CD4-positive, alpha-beta T cell (primary cell): ENCODE results near the gene BARHL2. TPM values are rescaled to one million over a fixed set of nuclear protein-coding genes. Genes with fewer than 3 reads are reported as not detected.

Experiments
- ATAC-seq: fragments of 200-7000 bp; cut with Tn5 transposase; one replicate; pipeline ENCODE4 v1.10.0; 2022; ENCODE audit warnings: mild to moderate bottlenecking; ENCODE audit not compliant: poor library complexity
- CTCF ChIA-PET: fragments of 350-600 bp; sonication (Branson Sonifier 250); formaldehyde crosslinking; loops from one replicate; lab custom pipeline; 2021; ENCODE audit warnings: antibody characterized with exemption, inconsistent platforms; lab: Charles Lee
- POLR2A ChIA-PET: fragments of 350-600 bp; sonication (Branson Sonifier 250); formaldehyde crosslinking; loops from one replicate; lab custom pipeline; 2021; ENCODE audit warnings: antibody characterized with exemption, inconsistent platforms; lab: Charles Lee
- DNase-seq, 14 experiments: peaks; one replicate each; pipeline ENCODE4 v3.0.0-alpha.2; 2013 to 2020; ENCODE audit warnings: mixed read lengths in 2 of 14
- H3K27ac ChIP-seq, 2 donors: one replicate each; pipeline versions ENCODE4 v1.5.1 to v1.7.0; 2013; ENCODE audit warnings: low read length in 2 of 2, low read depth in 1 of 2, mild to moderate bottlenecking in 1 of 2
- H3K27me3 ChIP-seq, 2 experiments: 1 replicate in 1 of 2; 2 replicates in 1 of 2; pipeline versions ENCODE4 v1.6.1 to v1.7.0; 2013; ENCODE audit warnings: low read length in 2 of 2, control low read depth in 1 of 2, mild to moderate bottlenecking in 1 of 2, moderate library complexity in 1 of 2; ENCODE audit not compliant: insufficient read depth in 2 of 2, control insufficient read depth in 1 of 2
- H3K36me3 ChIP-seq: one replicate; pipeline ENCODE4 v1.6.1; 2013; ENCODE audit warnings: low read length, control low read depth; ENCODE audit not compliant: insufficient read depth
- H3K4me1 ChIP-seq: one replicate; pipeline ENCODE4 v1.6.1; 2013; ENCODE audit warnings: low read length, control low read depth; ENCODE audit not compliant: insufficient read depth
- H3K4me3 ChIP-seq: one replicate; pipeline ENCODE4 v1.5.1; 2013; ENCODE audit warnings: mild to moderate bottlenecking, low read length, moderate library complexity
- H3K9me3 ChIP-seq, 2 experiments: 1 replicate in 1 of 2; 2 replicates in 1 of 2; pipeline versions ENCODE4 v1.6.1 to v1.7.0; 2013; ENCODE audit warnings: low read length in 2 of 2, mild to moderate bottlenecking in 2 of 2, control low read depth in 1 of 2, moderate library complexity in 1 of 2; ENCODE audit not compliant: control insufficient read depth in 1 of 2, insufficient read depth in 1 of 2
- H3K27ac Mint-ChIP-seq: one replicate; pipeline ENCODE4 v1.8.0; 2020; ENCODE audit warnings: mixed read lengths
- H3K27me3 Mint-ChIP-seq: one replicate; pipeline ENCODE4 v1.8.0; 2021; ENCODE audit warnings: mixed read lengths
- H3K36me3 Mint-ChIP-seq: one replicate; pipeline ENCODE4 v1.8.0; 2021; ENCODE audit warnings: low read depth, mixed read lengths
- H3K4me1 Mint-ChIP-seq: one replicate; pipeline ENCODE4 v1.8.0; 2021; ENCODE audit warnings: low read depth, mixed read lengths
- H3K4me3 Mint-ChIP-seq: one replicate; pipeline ENCODE4 v1.8.0; 2020; ENCODE audit warnings: mild to moderate bottlenecking, mixed read lengths
- H3K9me3 Mint-ChIP-seq: one replicate; pipeline ENCODE4 v1.8.0; 2020; ENCODE audit warnings: mixed read lengths
- CTCF ChIP-seq: fragments of 200-600 bp; IDR thresholded peaks from one replicate; pipeline ENCODE4 v1.8.0; 2022; ENCODE audit warnings: antibody characterized with exemption, mild to moderate bottlenecking
- intact Hi-C, 2 experiments: fragments of 100-400 bp; cut with DNase I in 1 of 2; cut with micrococcal nuclease in 1 of 2; formaldehyde crosslinking; loops; one replicate each; pipeline versions ENCODE4 v1.15.1 to v1.9.0; 2023 to 2025; cut with DNase I, micrococcal nuclease
- total RNA-seq, 174 experiments: library from RNA in 2 of 174; stranded (reverse) in 2 of 174; gene quantifications; one replicate each; pipeline ENCODE4 v1.2.3 and lab custom pipeline; 2021 to 2026

BARHL2 gene
- total RNA-seq, 2 experiments from 2014 or later = not detected

- H3K27ac Mint-ChIP-seq = no peak overlapping the region
- ATAC-seq (no peak), DNase-seq (no peak)
- TF ChIP-seq CTCF = no peak
- H3K27ac ChIP-seq = no peak overlapping the region
- intact Hi-C loops = no loop called here
- CTCF ChIA-PET = no interaction called here
- H3K4me3 ChIP-seq = no peak overlapping the region
- H3K36me3 Mint-ChIP-seq = no peaks in the 10 kb centered on the region
- H3K36me3 ChIP-seq = no peaks in the 10 kb centered on the region
- H3K4me1 ChIP-seq = no peaks in the 10 kb centered on the region
- H3K4me3 Mint-ChIP-seq = no peak overlapping the region
- H3K9me3 Mint-ChIP-seq = no peaks in the 10 kb centered on the region
- H3K4me1 Mint-ChIP-seq = no peaks in the 10 kb centered on the region
- H3K27me3 Mint-ChIP-seq = peaks cover 70% of the 10 kb centered on the region
- peaks cover 5 to 16% of the 10 kb centered on the region in 2 experiments for H3K27me3 ChIP-seq
- POLR2A ChIA-PET = no interaction called here
- H3K9me3 ChIP-seq = no peaks in the 10 kb centered on the region
Measured at GRCh38 chr1:90748668-90749067, 31.6 kb upstream of the BARHL2 start.

GRCh38 chr1:90746857-90747256 lies 29.8 kb upstream of the BARHL2 start:
- Histone ChIP-seq H3K27ac (no peak overlapping the region), H3K27me3 (peaks cover 2 to 6% of the 10 kb centered on the region in 2 experiments), H3K4me1 (no peaks in the 10 kb centered on the region), H3K9me3 (no peaks in the 10 kb centered on the region), H3K36me3 (no peaks in the 10 kb centered on the region), H3K4me3 (no peak overlapping the region)
- Mint-ChIP-seq H3K9me3 (no peaks in the 10 kb centered on the region), H3K4me1 (no peaks in the 10 kb centered on the region), H3K27me3 (peaks cover 61% of the 10 kb centered on the region), H3K4me3 (no peak overlapping the region), H3K27ac (no peak overlapping the region), H3K36me3 (no peaks in the 10 kb centered on the region)
- DNase-seq (no peak), ATAC-seq (no peak)
- no peak for TF ChIP-seq CTCF
- ChIA-PET CTCF (interaction anchor here (1.5 kb wide), 1 partner anchor 9 kb away, joined by 3 read pairs; no protein-coding TSS in a partner anchor), POLR2A (no interaction called here)
- intact Hi-C loops = no loop called here

- Histone ChIP-seq H3K36me3 (no peaks in the 10 kb centered on the region), H3K9me3 (no peaks in the 10 kb centered on the region), H3K4me3 (no peak overlapping the region), H3K27ac (no peak overlapping the region), H3K27me3 (peaks cover 2 to 6% of the 10 kb centered on the region in 2 experiments), H3K4me1 (no peaks in the 10 kb centered on the region)
- no peak for ATAC-seq
- Mint-ChIP-seq H3K36me3 (no peaks in the 10 kb centered on the region), H3K4me1 (no peaks in the 10 kb centered on the region), H3K27ac (no peak overlapping the region), H3K4me3 (no peak overlapping the region), H3K9me3 (no peaks in the 10 kb centered on the region), H3K27me3 (peaks cover 61% of the 10 kb centered on the region)
- intact Hi-C loops = no loop called here
- POLR2A ChIA-PET = no interaction called here
- TF ChIP-seq CTCF = no peak
- CTCF ChIA-PET = no interaction called here
- DNase-seq = no peak
Measured at GRCh38 chr1:90745972-90746371, 28.9 kb upstream of the BARHL2 start.
